Prostate gland (tissue), 2 donors: ENCODE results near the gene IFIT3. TPM values are rescaled to one million over a fixed set of nuclear protein-coding genes. Genes with fewer than 3 reads are reported as not detected.

Source experiments
- total RNA-seq, 2 donors: library from RNA; depleted of rRNA; stranded (reverse); fragments of >200 nt; gene quantifications; one replicate each; pipeline ENCODE4 v1.1.0, GENCODE V29; 2016

The IFIT3 gene
- total RNA-seq, 2 donors from 2014 or later, result 6.4 to 9.5 TPM

Other genes starting within 250 kb of the IFIT3 start
- gene CH25H, start 120.7 kb upstream of the IFIT3 start, total RNA-seq, result 1 to 10 TPM; 1.1 to 1.6 TPM
- 10 to 100 TPM; 25.6 to 37.2 TPM for gene LIPA, start 76.2 kb upstream of the IFIT3 start, total RNA-seq
- 1 to 10 TPM; 4.1 TPM for gene IFIT2, start 26.0 kb upstream of the IFIT3 start, total RNA-seq
- not detected for gene IFIT1B, start 50.1 kb downstream of the IFIT3 start, total RNA-seq
- 10 to 100 TPM in 1 of 2 donors, 1 to 10 TPM in 1; 7.6 to 17.4 TPM for gene IFIT1, start 64.6 kb downstream of the IFIT3 start, total RNA-seq
- gene IFIT5, start 86.6 kb downstream of the IFIT3 start, total RNA-seq, result 10 to 100 TPM; 11.5 TPM
- 1 to 10 TPM in 1 of 2 donors, under 1 TPM in 1; 0.09 to 4.4 TPM for gene SLC16A12, start 207.6 kb downstream of the IFIT3 start, total RNA-seq